NCI-H1930 (cell line): ENCODE results near the gene MGAT4B.
"Not testable (repeated sequence)": the region's sequence is repeated elsewhere in the genome, so short reads cannot be mapped to it uniquely, and the experiment has no call there.

Source experiments
- DNase-seq, 2 experiments: peaks; one replicate each; lab custom pipeline; 2025; lab: John Stamatoyannopoulos, UW

MGAT4B gene

DNA sequence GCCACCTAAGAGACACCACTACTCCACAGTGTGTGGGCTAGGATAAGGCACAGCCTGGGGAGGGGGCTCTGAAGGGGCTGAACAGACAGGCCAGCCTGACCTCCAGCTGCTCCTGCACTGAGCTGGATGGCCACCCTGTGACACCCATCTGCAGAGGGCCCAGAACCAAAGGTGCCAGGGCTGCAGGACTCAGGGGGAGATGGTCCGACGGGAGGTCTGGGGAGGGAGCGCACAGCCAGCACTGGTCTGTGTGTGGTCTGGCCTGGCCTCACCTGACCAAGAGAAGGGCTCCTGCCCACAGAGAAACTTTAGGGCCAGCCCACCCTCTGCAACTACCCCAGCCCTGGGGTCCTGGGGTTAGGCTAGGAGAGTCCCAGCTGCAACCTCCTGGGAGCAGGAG lies 12.1 kb downstream of the MGAT4B start:
- no peak for DNase-seq

DNA sequence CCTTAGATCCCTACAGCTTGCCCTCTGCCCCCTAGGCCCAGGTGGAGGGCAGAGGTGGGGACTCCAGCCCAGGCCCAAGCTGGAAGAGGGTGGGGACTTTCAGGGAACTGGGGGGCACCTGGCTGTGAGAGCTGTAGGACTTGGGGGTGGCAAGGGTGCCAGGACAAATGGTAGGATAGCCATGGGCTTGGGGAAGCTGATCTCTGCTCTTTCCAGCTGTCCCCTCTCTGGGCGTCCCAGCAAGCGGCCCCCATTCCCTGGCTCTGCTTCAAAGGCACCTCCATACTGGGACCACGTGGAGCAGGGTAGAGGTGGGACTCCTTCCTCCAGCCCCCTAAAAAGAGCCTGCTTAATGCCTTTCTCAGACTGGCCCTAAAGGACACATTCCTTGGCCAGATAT lies 12.5 kb downstream of the MGAT4B start:
- DNase-seq, result no peak

- DNase-seq, result no peak
These were observed 13.1 kb downstream of the MGAT4B start, which contains the start of gene LTC4S for GRCh38 chr5:179793468-179794139. LTC4S (plus strand) TSS chr5:179793986; CDS start chr5:179794081, 95 bp downstream.

DNA sequence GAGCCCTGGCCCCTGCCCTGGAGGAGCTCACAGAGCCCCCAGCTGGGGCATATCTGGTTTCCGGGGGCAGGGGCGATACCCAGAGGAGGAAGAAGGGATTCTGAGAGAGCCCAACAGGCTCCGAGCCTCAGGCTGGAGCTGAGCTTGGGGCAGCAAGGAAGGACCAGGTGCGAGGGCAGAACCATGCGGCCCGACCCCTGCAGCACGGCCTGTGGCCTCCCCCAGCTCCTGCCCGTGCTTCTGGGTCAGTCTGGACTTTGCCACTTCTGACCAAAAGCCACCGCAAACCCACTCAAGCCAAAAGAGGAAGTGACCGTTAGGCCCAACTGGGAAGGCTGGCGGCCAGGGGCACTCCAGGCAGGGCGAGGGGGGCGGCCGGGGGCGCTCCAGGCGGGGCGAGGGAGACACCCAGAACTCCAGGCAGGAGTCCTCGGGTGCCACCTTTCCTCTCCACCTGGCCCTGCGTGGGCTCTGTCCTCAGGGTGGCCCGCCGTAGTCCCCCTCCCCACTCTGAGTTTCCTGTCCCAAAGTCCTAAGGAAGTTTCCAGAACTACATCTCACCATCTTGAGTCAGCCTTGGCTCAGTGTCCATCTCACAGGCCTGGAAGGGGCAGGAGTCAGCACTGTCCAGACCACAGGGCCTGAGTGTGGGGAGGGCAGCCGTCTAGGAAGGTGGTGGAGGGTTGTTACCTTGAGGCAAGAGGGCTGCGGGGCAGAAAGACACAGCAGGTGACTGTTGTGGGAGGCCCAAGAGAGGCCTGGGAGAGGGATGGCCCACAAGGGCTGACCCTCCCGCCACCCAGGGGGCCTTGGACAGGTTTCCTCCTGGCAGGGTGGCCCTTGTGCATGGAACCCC lies 13.8 kb downstream of the MGAT4B start:
- no peak for DNase-seq

DNA sequence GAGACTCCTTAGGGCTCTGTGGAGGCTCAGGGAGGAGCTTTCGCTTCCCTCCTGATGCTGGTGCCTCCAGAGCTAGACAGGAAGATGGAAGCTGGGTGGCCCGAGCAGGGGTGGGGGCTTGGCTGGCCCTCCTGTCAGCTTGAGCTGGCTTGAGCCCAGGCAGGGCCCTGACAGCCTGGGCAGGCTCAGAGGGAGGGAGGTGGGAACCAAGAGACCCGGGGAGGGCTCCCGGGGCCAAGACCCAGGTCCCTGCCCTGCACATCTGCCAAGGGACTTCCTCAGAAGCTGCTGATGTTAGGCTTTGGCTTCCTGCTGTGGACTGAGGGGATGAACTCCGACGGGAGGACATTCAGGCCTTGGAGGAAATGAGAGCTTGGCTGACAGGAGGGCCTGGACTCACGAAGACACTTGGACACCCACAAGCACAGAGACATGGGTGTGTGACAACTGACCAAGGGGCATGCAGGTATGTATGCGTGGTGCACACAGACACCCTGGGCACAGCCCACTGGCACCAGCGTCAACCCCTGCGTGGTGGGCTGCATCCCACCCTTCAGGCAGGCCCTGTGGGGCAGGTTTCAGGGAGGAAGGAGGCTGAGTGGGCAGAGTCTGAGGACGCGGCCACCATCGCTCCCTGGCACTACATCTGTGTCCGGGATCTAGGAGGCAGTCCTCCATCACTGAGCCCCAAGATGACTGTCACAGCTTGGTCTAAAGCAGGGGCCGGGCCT lies 14.6 kb downstream of the MGAT4B start:
- no peak for DNase-seq

GRCh38 chr5:179789278-179789677 lies 17.4 kb downstream of the MGAT4B start:
- DNase-seq, result not testable (repeated sequence)

GRCh38 chr5:179788193-179788854 lies 18.3 kb downstream of the MGAT4B start:
- DNase-seq, result no peak

- DNase-seq, result no peak
These were observed 19.8 kb downstream of the MGAT4B start for GRCh38 chr5:179786861-179787260.

DNA sequence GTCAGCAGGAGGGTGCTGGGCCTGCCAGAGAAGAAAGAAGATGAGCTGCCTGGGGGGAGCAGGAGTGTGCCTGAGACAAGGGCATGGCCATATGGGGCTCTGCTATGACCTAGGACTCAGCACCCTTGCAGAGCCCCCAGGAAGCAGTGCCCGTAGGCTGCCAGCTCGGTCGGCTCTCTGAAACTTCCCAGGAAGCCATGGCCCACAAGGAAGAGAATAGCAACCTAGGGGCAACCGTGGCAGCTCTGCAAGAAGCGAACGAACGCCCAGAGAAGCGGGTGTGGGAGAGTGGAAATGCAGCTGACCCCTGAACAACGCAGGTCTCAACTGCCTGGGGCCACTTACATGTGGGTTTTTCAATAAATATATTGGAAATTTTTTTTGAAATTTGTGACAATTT lies 23.5 kb downstream of the MGAT4B start:
- DNase-seq, result no peak

DNA sequence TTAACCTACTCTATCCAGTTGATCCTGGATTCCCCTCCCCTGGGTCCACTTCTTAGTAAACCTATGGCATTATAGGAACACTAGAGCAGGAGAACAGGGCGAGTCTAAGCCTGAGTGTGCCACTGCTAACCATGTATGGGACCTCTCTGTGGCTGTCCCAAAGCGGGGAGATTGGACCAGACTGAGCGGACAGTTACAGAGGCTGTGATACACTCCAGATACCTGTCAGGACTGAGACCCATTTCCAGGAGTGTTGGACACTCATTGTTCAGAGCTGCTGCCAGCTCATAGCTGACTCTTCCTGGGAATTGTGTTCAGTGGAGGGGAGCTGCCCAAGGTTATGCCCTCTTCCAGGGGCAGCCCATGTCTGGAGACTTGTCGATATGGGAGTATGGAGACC lies 24.8 kb downstream of the MGAT4B start:
- no peak for DNase-seq

- no peak for DNase-seq
These were observed 26.3 kb downstream of the MGAT4B start for GRCh38 chr5:179780362-179780761.

- no peak for DNase-seq
These were observed 26.8 kb downstream of the MGAT4B start for GRCh38 chr5:179779826-179780225.

- no peak for DNase-seq
These were observed 28.1 kb downstream of the MGAT4B start for GRCh38 chr5:179778591-179778990.

GRCh38 chr5:179777909-179778308 lies 28.8 kb downstream of the MGAT4B start:
- DNase-seq, result no peak

GRCh38 chr5:179777456-179777855 lies 29.2 kb downstream of the MGAT4B start:
- DNase-seq, result no peak

DNA sequence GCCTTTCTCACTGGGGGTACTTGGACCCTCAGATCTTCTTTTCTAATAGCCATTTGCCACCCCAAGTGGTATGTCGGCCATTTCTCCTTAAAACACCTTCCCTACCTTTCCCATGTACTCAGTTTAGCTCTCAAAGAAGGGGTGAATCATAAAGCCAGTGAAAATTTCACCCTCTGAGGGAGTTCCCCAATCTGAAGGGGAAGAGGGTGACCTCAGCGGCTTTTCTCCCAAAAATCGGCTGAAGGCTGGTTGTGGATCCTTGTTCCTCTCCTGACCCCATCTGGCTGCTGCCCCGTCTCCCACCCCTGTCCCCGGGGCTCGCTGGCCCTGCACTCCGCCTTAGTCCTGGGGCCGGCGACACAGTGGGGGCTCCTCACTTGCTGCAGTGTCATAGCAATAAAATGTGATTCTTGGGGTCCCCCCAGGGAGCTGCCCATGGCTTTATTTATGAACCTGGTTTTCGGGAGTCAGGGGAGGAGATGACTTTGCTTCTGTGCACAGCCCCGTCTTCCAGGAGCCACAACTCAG lies 30.2 kb downstream of the MGAT4B start:
- DNase-seq, result no peak

- no peak for DNase-seq
These were observed 32.2 kb downstream of the MGAT4B start for GRCh38 chr5:179774442-179774841.

GRCh38 chr5:179773686-179774040 lies 33.0 kb downstream of the MGAT4B start:
- DNase-seq, result no peak

DNA sequence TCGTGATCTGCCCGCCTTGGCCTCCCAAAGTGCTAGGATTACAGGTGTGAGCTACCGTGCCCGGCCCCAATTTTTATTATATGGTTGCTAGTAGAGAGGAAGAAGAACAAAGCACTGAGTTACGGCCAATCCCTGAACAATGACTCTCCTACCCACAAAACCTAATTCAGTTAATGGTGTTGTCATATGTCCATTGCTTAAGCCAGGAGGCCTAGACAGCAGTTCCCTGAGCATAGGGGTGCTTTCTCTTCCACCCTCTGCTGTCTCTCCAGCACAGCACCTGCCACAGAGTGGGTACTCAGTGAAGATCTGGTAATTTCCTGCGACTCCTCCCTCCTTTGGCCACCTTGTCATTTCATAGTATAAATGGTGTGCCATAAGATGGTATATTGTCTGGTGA lies 34.3 kb downstream of the MGAT4B start:
- no peak for DNase-seq

GRCh38 chr5:179771311-179771895 lies 35.3 kb downstream of the MGAT4B start:
- no peak for DNase-seq

DNA sequence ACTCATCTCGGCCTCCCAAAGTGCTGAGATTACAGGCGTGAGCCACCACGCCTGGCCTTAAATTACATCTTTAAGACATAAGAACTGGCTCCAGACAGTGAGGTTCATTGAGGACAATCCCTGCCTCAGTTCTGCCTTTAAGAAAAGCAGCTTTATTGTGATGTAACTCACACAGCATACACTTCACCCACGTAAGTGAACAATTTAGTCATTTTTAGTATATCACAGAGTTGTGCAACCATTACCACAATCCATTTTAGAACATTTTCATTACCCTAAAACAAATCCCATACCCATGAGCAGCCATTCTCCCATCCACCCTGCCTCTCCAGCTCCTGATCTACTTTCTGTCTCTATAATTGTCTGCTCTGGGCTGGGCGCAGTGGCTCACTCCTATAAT lies 36.9 kb downstream of the MGAT4B start:
- no peak for DNase-seq

- no peak for DNase-seq
These were observed 37.4 kb downstream of the MGAT4B start for GRCh38 chr5:179769271-179769670.
